ENCODE data around the gene ORAI3.

ORAI3 gene

DNA sequence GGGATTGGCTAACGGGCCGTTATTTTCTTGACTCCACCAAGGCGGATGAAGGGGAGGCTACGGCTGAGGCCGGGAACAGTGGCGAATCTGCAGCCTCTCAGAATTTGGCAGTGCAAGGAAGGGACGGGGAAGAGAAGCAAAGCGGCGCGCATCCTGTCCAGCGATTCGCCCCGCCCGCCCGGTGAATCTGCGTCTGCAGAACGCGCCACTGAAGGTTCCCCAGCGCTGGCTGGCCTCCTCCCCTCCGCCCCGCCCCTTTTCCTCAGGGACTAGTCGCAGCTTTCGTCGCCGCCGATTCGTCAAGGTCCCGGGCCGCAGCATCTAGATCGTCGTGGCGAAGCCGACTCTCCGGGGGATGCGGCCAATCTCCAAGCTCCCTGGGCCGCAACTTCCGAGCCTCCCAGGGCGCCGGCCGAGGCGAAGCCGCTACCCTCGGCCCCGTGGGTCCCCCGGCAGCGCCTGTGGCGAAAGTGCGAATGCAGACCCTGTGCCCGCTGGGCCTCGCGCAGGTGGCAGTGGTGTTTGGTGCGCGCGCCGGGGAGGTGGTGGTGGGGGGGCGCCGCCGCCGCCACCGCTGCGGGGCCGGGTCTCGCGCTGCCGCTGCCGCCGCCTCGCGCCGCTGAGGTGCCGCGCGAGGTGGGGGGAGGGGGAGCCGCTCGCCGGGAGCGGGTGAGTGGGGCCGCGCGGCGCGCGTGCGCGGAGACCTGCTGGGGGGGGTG is 8.7 kb downstream of the ORAI3 start, which contains the start of gene SETD1A (continued):
- TF ChIP-seq ZSCAN18 (tag by site-specific recombination; IDR thresholded peaks at IDR 0.05): peak; percentile 90; the same call in 1 of the 2 replicates
- peak; percentile 89; the same call in 1 of the 2 replicates for TF ChIP-seq GLI4 (tag by site-specific recombination; IDR thresholded peaks at IDR 0.05)
- TF ChIP-seq, protein P1, sequence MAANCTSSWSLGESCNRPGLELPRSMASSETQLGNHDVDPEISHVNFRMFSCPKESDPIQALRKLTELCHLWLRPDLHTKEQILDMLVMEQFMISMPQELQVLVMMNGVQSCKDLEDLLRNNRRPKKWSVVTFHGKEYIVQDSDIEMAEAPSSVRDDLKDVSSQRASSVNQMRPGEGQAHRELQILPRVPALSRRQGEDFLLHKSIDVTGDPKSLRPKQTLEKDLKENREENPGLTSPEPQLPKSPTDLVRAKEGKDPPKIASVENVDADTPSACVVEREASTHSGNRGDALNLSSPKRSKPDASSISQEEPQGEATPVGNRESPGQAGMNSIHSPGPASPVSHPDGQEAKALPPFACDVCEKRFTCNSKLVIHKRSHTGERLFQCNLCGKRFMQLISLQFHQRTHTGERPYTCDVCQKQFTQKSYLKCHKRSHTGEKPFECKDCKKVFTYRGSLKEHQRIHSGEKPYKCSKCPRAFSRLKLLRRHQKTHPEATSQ (tag by site-specific recombination; IDR thresholded peaks at IDR 0.05): peak; percentile 96
- TF ChIP-seq ZSCAN23 (tag by site-specific recombination; IDR thresholded peaks at IDR 0.05): peak; percentile 90; the same call in 1 of the 2 replicates
- TF ChIP-seq, protein P2, sequence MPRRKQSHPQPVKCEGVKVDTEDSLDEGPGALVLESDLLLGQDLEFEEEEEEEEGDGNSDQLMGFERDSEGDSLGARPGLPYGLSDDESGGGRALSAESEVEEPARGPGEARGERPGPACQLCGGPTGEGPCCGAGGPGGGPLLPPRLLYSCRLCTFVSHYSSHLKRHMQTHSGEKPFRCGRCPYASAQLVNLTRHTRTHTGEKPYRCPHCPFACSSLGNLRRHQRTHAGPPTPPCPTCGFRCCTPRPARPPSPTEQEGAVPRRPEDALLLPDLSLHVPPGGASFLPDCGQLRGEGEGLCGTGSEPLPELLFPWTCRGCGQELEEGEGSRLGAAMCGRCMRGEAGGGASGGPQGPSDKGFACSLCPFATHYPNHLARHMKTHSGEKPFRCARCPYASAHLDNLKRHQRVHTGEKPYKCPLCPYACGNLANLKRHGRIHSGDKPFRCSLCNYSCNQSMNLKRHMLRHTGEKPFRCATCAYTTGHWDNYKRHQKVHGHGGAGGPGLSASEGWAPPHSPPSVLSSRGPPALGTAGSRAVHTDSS (tag by site-specific recombination; IDR thresholded peaks at IDR 0.05): no peak
- peak; percentile 89 for TF ChIP-seq ZNF629 (tag by site-specific recombination; IDR thresholded peaks at IDR 0.05)
- peak; percentile 99 for TF ChIP-seq SCRT1 (tag by site-specific recombination; IDR thresholded peaks at IDR 0.05; ENCODE audit: borderline replicate concordance)
- TF ChIP-seq ZNF654 (tag by site-specific recombination; IDR thresholded peaks at IDR 0.05; ENCODE audit: low read depth): 0 out of 2 replicates have a peak, but pooled peaks have one; percentile 0
- peak; percentile 65; the same call in 1 of the 2 replicates for TF ChIP-seq ZBTB48 (tag by site-specific recombination; IDR thresholded peaks at IDR 0.05)
- TF ChIP-seq ZEB2 (tag by site-specific recombination; IDR thresholded peaks at IDR 0.05): peak; percentile 94
- peak; percentile 52 for TF ChIP-seq ZBTB20 (tag by site-specific recombination; IDR thresholded peaks at IDR 0.05)
- TF ChIP-seq ZNF843 (tag by site-specific recombination; IDR thresholded peaks at IDR 0.05): peak; percentile 85
- peak; percentile 46; the same call in 1 of the 2 replicates for TF ChIP-seq REPIN1 (tag by site-specific recombination; IDR thresholded peaks at IDR 0.05; ENCODE audit: low read depth)
- peak; percentile 84 for TF ChIP-seq ZNF146 (tag by site-specific recombination; IDR thresholded peaks at IDR 0.05)
- TF ChIP-seq ZNF660 (tag by site-specific recombination; IDR thresholded peaks at IDR 0.05): peak; percentile 67; the same call in 1 of the 2 replicates
- peak; percentile 68 for TF ChIP-seq ZNF366 (tag by site-specific recombination; conservative IDR thresholded peaks at IDR 0.05)
- peak; percentile 15; the same call in 1 of the 2 replicates for TF ChIP-seq ZNF558 (tag by site-specific recombination; IDR thresholded peaks at IDR 0.05)
- peak; percentile 99 for TF ChIP-seq ZNF2 (tag by site-specific recombination; IDR thresholded peaks at IDR 0.05)
- TF ChIP-seq MYNN (tag by site-specific recombination; IDR thresholded peaks at IDR 0.05; ENCODE audit: borderline replicate concordance): no peak
- TF ChIP-seq KLF17 (tag by site-specific recombination; IDR thresholded peaks at IDR 0.05): peak; percentile 100
- peak; percentile 93 for TF ChIP-seq KLF1 (tag by site-specific recombination; IDR thresholded peaks at IDR 0.05)
- TF ChIP-seq AEBP2 (tag by site-specific recombination; IDR thresholded peaks at IDR 0.05; ENCODE audit: borderline replicate concordance): no peak
- 0 out of 2 replicates have a peak, but pooled peaks have one; percentile 81 for TF ChIP-seq ZNF645 (tag by site-specific recombination; IDR thresholded peaks at IDR 0.05)
- TF ChIP-seq ZNF248 (tag by site-specific recombination; IDR thresholded peaks at IDR 0.05): no peak
- TF ChIP-seq KLF7 (tag by site-specific recombination; IDR thresholded peaks at IDR 0.05; ENCODE audit: borderline replicate concordance): peak; percentile 97
- TF ChIP-seq ZNF701 (tag by site-specific recombination; IDR thresholded peaks at IDR 0.05): peak; percentile 54; the same call in 1 of the 2 replicates
- peak; percentile 100 for TF ChIP-seq KLF16 (tag by site-specific recombination; IDR thresholded peaks at IDR 0.05)
- no peak for TF ChIP-seq ZFP41 (tag by site-specific recombination; IDR thresholded peaks at IDR 0.05; ENCODE audit: borderline replicate concordance)
